SU-DHL-6 (cell line): ENCODE data around the gene TP63.

Experiments
- CTCF ChIP-seq: fragments of 200-600 bp; sonication (generic); IDR thresholded peaks from one replicate; pipeline ENCODE4 v1.5.1; 2017; ENCODE audit warnings: antibody characterized with exemption, mild to moderate bottlenecking, low read length, moderate library complexity; ENCODE audit not compliant: insufficient read depth, poor library complexity, severe bottlenecking
- EZH2phosphoT487 ChIP-seq: fragments of 200-600 bp; sonication (generic), shearing (Covaris generic); conservative IDR thresholded peaks from 2 replicates; pipeline ENCODE4 v1.6.1; 2018; ENCODE audit warnings: mild to moderate bottlenecking, antibody characterized with exemption, low read length, moderate library complexity, mixed read lengths

- TF ChIP-seq CTCF (no peak), EZH2phosphoT487 (no peak)
These were observed 4.2 kb downstream of the TP63 start for GRCh38 chr3:189635339-189635738.
